Midbrain (tissue), 1 donor: ENCODE measurements around the gene PARP12.

Experiments used
- DNase-seq: peaks from one replicate; lab custom pipeline; 2025; lab: John Stamatoyannopoulos, UW

Gene PARP12

GRCh38 chr7:139991269-139991666, 71.5 kb downstream of the PARP12 start:
- DNase-seq, result no peak

DNA sequence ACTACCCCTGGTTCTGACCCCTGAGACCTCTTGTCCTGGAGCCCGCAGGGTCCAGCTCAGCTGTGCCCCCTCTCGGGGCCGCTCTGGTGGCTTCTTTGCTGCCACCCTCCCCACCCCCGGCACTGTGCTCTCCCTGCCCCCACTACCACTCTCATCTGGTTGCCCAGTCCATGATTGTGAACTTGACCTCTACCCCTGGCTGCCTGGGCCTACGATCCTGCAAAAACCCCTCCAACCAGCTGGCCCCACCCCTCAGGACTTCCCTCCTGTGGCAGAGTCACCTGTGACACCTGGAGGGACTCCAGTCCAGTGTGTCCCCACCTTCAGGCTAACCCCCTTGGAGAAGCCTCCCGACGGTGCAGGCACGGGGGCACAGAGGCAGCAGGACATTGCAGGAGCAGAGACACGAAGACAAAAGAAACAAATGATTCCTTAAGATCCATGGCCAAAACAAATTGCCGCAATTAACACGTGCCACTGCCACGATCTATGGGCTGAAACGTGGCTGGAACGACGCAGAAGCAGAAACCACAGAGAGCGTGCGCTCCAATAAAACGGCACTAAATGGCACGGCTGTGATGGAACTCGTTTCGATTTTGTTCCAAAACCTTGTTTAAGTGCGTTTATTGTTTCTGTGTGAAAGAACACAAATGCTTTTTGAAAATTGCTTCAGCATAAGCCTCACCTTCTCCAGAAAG, 72.0 kb downstream of the PARP12 start:
- DNase-seq, result no peak

GRCh38 chr7:139990142-139990535, 72.6 kb downstream of the PARP12 start:
- no peak for DNase-seq

- DNase-seq, result no peak
Measured at GRCh38 chr7:139989366-139990141, 73.2 kb downstream of the PARP12 start.

- DNase-seq, result no peak
Measured at GRCh38 chr7:139987691-139988516, 74.8 kb downstream of the PARP12 start.

DNA sequence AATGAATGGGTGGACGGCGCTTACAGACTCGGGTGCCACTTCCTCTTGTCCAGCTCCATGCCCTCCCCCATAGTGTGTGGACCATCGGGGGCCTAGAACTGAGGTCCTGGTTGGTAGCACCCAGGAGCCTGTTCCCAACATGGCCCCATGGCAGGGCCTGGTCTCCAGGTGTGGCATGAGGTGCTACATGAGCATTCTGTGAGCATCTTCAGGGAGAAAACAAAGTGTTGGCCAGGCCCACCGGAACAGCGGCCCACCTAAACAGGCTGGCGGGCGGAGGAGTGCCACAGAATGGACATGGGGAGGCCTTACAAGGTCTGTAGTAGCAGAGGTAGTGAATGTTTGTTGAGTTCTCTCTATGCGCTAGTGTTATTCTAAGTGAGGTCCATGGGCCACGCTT, 76.9 kb downstream of the PARP12 start:
- DNase-seq, result no peak

GRCh38 chr7:139984642-139985539, 77.9 kb downstream of the PARP12 start:
- DNase-seq, result no peak

DNA sequence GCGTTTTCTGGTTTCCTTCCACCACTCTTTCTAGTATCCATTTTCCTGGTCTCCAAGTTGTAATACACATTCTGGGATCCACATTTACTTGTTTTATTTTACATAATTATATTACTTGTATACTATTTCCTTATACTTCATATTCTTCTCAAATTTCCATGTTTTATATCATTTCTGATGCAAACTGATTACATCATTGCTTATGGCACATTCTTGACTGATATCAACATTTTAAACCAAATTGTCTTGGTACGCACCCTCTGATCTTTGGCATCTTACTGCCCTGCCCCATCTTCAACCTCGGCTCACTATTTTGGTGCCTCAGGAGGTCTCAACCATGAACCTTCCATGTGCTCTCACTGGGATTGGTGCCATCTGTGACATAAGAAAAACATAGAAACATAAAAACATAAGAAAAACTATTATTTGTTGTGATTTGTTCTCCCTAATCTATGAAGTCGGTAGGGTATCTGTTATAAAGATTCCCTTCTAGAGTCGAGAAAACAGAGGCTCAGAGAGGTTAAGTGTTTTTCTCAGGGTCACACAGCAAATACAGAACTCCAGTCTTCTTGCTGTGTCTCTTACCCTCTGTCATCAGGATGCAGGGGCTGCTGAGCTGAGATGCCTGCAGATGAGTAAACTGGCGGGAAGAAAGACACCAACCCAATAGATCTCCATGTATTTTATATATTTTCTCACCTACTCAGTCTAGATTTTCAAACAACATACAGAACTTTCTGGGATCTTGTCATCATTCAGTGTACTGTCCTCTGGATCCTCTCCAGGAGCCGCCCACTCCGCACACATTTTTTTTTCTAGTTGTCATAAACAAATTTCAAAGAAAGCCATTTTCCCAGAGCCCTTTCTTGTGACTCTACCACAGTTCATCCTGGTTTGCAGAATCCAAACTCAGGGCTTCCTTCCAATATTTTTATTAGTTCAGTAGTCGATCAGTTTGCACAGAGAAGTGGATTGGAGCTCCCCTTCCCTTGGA, 79.5 kb downstream of the PARP12 start:
- no peak for DNase-seq

GRCh38 chr7:139981511-139981895, 81.2 kb downstream of the PARP12 start:
- no peak for DNase-seq

GRCh38 chr7:139976838-139977656, 85.7 kb downstream of the PARP12 start:
- no peak for DNase-seq

GRCh38 chr7:139976055-139976837, 86.5 kb downstream of the PARP12 start:
- no peak for DNase-seq

DNA sequence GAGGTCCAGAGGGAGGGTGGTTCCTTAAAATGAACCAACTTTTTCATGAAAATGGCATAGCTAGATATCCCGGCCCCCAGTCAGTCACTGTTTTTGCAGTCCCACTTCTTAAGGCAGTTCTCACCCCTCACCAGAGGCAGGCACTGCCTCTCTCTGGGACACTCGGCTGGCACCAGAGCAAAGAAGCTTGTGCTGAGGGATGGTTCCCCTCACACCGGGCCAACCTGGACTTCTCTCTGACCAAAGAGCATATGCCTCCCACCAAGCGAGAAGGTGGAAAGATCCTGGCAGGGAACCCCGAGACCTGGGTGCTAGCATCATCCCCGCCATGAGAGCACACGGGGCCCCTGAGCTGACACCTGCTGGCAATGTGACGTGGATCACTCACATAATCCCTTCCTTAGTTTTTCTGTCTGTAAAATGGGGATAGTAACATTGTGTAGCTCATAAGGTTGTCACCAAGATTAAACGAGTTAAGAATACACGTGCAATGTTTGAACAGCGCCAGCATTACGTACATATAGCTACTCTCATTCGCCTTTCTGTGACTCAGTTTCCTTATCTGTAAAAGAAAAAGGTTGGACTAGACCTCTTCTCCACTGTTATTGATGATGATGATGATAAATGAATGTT, 88.5 kb downstream of the PARP12 start:
- no peak for DNase-seq
